HG02840 (cell line): ENCODE results near the gene ZDHHC15.
"Not testable (repeated sequence)": the region's sequence is repeated elsewhere in the genome, so short reads cannot be mapped to it uniquely, and the experiment has no call there.

ENCODE experiments used
- ATAC-seq: cut with Tn5 transposase; IDR thresholded peaks from one replicate; pipeline ENCODE4 v1.9.1; 2021; ENCODE audit warnings: mild to moderate bottlenecking, moderate library complexity, moderate number of reproducible peaks; ENCODE audit not compliant: unreplicated experiment, low FRiP score

Gene ZDHHC15

GRCh38 chrX:75522565-75523431, at the start of gene ZDHHC15:
Gene ZDHHC15 (minus strand): TSS chrX:75523037. CDS start chrX:75523024, 13 bp downstream.
- no peak for ATAC-seq

DNA sequence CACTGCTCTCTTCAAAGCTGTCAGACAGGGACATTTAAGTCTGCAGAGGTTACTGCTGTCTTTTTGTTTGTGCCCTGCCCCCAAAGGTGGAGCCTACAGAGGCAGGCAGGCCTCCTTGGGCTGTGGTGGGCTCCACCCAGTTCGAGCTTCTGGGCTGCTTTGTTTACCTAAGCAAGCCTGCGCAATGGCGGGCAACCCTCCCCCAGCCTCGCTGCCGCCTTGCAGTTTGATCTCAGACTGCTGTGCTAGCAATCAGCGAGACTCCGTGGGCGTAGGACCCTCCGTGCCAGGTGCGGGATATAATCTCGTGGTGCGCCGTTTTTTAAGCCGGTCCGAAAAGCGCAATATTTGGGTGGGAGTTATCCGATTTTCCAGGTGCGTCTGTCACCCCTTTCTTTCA, 37.7 kb upstream of the ZDHHC15 start:
- not testable (repeated sequence) for ATAC-seq

GRCh38 chrX:75547783-75548182, 24.9 kb upstream of the ZDHHC15 start:
- ATAC-seq: no peak

DNA sequence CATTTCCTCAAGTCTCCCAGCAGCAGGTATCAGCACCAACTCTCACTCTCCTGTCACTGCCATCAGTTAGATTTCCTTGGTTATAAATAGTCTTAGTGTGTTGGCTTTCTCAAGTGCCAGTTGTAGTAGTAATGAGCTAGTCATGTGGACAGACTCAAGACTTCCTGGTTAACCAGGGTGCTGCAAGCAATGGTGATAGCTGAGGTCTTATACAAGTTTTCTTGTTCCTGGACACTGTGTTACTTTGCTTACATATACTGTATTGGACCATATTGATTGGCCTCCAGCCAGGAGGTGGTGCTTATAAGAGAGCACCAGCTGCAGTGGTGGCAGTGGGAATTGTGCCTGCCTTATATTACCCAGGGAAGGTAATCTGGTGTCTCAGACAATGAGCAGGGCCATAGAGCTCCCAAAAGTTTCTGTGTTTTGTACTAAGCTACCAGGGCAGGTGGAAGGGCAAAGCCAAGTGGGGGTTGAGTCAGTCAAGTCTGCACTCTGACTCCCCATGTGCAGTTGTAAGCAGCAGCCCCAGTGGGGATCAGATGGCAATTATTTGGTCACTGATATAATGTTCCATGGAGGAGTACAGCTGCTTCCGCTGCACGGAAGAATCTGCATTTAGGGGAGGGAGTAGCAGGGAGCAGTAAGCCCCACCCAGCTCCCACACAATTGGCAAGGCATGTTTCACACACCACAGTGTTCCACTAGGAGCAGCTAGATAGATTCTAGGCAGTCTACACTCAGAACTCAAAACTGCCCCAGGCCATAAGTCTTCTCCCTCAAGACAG, 24.1 kb upstream of the ZDHHC15 start:
- no peak for ATAC-seq

DNA sequence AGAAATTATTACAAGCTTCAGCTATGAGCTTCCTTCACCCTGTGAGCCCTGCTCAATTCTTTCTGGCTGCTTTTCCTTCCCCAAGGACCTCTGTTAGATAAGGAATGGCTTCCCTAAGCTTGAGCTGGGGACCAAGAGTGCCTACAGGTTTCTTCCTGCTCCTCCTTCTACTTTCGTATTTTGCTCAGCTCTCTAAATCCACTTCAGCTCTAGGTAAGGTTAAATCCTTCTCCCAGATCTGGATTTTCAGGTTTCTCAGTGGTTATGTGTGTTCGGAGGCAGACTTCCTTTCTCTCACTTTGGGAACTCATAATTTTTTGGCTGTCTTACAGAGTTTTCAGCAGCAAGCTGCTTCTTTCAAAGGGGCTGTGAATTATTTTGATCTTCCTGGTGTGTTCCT, 21.9 kb upstream of the ZDHHC15 start:
- ATAC-seq: no peak

GRCh38 chrX:75483933-75484332, 38.9 kb downstream of the ZDHHC15 start:
- ATAC-seq: no peak

DNA sequence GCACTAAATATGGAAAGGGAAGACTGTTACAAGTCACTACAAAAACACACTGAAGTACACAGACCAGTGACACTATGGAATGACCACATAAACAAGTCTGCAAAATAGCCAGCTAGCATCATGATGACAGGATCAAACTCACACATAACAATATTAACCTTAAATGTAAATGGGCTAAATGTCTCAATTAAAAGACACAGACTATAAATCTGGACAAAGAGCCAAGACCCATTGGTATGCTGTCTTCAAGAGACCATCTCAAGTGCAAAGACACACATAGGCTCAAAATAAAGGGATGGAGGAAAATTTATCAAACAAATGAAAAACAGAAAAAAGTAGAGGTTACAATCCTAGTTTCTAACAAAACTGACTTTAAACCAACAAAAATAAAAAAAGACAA, 61.1 kb downstream of the ZDHHC15 start:
- ATAC-seq: not testable (repeated sequence)

DNA sequence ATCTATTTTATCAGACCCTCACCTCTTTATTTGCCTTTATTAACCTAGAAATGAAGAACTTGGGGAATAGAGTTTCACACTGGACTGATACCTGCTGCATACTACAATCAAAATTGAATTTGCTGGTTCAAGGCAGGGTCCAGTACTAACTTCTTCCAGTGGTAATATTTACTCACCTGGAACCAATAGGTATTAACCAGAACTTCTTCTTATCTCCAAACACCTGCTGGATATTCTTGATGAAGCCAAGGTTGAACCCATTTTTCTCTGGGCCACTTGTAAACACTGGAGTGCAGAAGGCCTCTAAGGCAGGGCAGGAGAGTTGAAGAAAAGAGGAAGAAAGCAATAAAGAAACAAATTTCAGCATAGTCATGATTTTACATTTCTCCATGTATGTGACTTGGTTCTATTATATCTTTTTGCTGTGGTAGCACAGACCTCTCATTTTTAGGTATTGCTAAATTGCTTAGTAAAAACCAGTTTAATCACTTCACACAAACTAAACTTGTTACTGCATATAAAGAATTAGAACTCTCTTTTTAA, 101.1 kb downstream of the ZDHHC15 start:
- no peak for ATAC-seq

- ATAC-seq: not testable (repeated sequence)
Measured at GRCh38 chrX:75407153-75407552, 115.7 kb downstream of the ZDHHC15 start.

DNA sequence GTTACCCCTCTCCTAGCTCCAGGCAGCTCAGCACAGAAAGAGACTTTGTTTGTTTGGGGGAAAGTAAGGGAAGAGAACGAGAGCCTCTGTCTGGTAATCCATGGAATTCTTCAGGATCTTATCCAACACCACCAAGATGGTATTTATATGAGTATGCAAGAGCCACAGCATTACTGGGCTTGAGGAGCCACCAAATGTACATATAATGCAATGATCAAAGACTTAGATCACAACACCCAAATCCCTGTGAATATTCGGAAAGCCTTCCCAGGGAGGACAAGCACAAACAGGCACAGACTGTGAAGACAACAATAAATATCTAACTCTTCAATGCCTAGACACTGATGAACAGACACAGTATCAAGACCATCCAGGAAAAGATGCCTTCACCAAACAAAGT, 132.4 kb downstream of the ZDHHC15 start:
- no peak for ATAC-seq

DNA sequence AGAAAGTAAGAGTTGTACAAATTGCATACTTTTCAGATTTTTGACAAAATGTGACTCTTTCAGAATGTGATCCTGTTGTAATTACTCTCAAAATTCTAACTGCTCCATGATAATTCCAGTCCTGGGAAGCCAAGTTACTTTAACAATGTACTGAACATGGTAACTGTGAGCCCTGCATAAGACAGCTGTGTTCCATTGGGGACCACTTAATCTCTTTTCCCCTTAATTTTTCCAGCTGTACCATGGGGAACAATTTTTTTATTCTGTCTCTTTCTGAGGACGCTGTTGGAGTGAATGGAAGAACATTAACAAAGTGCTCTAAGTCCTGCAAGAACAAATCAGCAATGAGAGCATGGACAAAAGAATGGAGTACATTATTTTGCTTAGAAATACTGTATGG, 153.1 kb downstream of the ZDHHC15 start:
- ATAC-seq: no peak

DNA sequence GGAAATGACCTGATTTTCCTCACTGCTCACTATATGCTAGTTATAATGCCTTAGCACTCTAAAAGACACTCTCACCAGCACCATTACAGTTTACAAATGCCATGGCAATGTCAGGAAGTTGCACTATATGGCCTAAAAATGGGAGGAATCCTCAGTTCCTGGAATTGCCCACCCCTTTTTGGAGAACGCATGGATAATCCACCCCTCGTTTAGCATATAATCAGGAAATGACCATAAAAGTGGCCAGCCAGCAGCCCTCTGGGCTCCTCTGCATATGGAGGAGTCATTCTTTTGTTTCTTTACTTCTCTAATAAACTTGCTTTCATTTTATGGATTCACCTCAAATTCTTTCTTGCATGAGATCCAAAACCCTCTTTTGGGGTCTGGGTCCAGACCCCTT, 156.0 kb downstream of the ZDHHC15 start:
- ATAC-seq: no peak

DNA sequence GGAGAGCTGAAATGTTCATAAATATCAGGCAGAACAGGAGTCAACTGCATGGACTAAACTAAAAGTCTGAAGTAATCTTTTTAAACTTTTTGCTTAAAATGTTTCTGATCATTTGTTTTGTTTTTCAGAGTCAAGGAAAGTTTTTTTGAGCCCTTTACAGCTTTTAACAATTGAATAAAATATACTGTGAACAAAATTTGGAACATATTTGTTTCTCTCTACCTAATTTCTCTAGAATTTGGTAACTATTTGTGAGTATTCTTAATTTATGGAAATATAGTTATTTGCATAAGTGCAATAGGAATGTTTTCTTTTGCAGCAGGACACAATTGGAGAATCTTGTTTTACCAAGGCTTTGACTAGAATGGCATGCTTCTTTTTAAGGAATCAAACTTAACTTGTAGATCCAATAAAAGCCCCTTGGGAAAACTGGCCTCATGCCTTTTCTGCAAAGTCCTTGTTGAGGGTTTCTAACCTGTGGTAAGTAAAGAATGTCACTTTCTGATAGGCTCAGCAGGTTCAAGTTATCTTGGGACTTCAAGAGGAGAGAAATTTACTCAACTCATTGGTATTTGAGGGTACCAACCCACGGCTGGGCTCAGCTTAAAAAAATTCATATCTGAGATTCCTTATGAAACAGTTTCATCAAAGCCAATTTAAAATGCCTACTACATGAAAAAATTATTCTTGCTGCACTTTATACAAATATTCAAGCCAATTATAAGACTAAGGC, 157.4 kb downstream of the ZDHHC15 start:
- no peak for ATAC-seq

GRCh38 chrX:75361788-75362187, 161.0 kb downstream of the ZDHHC15 start:
- ATAC-seq: no peak

- not testable (repeated sequence) for ATAC-seq
Measured at GRCh38 chrX:75348601-75349000, 174.2 kb downstream of the ZDHHC15 start.

DNA sequence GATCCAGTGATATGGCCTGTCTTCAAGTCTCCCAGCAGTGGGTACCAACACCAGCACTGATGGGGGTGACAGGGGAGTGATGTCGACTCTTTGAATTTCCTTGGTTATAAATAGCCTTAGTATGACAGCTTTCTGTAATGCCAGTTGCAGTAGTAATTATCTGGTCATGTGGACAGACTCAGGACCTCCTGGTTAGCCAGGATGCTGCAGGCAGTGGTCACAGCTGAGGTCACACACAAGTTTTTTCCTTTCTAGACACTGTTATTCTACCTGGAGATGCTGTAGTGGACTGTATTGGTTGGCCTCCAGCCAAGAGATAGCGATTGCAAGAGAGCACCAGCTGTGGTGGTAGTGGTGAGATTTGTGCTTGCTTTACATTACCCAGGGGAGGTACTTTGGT, 185.3 kb downstream of the ZDHHC15 start:
- ATAC-seq: no peak

GRCh38 chrX:75335127-75335458, 187.7 kb downstream of the ZDHHC15 start:
- ATAC-seq: no peak

DNA sequence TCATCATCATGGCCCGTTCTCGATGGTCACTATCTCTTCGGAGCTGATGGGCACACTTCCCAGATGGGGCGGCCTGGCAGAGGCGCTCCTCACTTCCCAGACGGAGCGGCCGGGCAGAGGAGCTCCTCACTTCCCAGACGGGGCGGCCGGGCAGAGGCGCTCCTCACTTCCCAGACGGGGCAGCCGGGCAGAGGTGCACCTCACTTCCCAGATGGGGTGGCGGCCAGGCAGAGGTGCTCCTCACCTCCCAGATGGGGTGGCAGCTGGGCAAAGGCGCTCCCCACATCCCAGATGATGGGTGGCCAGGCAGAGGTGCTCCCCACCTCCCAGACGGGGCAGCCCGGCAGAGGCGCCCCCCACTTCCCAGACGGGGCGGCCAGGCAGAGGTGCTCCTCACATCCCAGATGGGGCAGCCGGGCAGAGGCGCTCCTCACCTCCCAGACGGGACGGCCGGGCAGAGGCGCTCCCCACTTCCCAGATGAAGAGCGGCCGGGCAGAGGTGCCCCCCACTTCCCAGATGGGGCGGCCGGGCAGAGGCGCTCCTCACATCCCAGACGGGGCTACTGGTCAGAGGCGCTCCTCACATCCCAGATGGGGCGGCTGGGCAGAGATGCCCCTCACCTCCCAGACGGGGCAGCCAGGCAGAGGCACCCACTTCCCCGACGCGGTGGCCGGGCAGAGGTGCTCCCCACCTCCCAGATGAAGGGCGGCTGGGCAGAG, 188.3 kb downstream of the ZDHHC15 start:
- ATAC-seq: not testable (repeated sequence)

GRCh38 chrX:75327607-75328006, 195.2 kb downstream of the ZDHHC15 start:
- ATAC-seq: no peak
